GM06990 (cell line): ENCODE measurements around the gene ITPK1.
"Not testable (repeated sequence)": the region's sequence is repeated elsewhere in the genome, so short reads cannot be mapped to it uniquely, and the experiment has no call there.

Experiments used
- DNase-seq: peaks from one replicate; pipeline ENCODE4 v3.0.0-alpha.2; 2011; ENCODE audit not compliant: insufficient read length; ENCODE audit errors: extremely low read depth
- H3K27me3 ChIP-seq: replicated peaks from 2 replicates; pipeline ENCODE4 v1.6.0; 2011; ENCODE audit warnings: low read length; ENCODE audit not compliant: control insufficient read depth, insufficient read depth
- H3K36me3 ChIP-seq: 2 replicates; pipeline ENCODE4 v1.5.1; 2011; ENCODE audit warnings: low read length; ENCODE audit not compliant: control insufficient read depth, insufficient read depth
- H3K4me3 ChIP-seq: replicated peaks from 2 replicates; pipeline ENCODE4 v1.5.1; 2011; ENCODE audit warnings: low read depth, mild to moderate bottlenecking, control low read depth, low read length
- TF ChIP-seq, protein P1 (sequence below): IDR thresholded peaks from 2 replicates; pipeline ENCODE4 v1.5.1; 2011; ENCODE audit warnings: low read length, control low read depth, mild to moderate bottlenecking, inconsistent platforms; ENCODE audit not compliant: insufficient read depth, poor library complexity, severe bottlenecking

ITPK1 gene

DNA sequence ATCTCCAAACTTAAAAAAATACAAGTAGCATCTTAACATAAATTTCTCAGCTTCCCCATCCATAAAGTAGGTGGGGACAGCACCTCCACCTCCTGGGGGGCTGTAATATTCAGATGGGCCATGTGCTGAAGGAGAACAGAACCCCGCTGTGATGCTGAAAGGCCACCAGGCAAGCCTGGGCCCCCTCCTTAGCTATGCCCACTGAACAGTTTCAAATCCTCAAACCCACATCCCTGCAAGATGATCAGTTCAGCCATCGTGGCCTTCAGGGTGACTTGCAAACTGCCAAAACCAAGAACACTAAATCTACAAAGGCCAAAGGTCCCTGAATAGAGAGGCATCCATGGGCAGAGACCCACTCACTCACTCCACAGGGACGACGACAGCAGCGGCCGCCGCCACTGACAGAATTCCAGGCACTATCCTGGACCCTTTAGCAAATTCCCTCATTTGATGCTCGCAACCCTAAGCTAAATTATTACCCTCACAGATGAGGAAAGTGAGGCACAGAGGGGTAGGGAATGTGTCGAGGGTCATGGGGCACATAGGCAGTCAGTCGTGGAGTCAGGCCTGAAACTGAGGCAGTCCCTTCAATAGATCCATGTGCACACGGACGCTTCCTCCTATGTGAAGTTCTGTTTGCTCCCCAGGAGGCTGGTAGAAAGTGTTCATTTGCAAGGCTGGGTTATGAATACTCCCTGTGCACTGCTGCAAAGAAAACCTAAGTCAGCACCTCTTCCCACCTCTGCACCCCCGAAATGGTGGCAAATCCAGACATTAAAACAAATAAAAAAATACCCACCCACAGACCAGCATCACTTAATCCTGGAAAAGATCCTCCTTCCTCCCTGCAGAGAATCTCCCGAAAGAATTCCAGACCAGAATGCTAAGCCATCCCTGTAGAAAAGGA lies 5.9 kb downstream of the ITPK1 start:
- TF ChIP-seq, protein P1, sequence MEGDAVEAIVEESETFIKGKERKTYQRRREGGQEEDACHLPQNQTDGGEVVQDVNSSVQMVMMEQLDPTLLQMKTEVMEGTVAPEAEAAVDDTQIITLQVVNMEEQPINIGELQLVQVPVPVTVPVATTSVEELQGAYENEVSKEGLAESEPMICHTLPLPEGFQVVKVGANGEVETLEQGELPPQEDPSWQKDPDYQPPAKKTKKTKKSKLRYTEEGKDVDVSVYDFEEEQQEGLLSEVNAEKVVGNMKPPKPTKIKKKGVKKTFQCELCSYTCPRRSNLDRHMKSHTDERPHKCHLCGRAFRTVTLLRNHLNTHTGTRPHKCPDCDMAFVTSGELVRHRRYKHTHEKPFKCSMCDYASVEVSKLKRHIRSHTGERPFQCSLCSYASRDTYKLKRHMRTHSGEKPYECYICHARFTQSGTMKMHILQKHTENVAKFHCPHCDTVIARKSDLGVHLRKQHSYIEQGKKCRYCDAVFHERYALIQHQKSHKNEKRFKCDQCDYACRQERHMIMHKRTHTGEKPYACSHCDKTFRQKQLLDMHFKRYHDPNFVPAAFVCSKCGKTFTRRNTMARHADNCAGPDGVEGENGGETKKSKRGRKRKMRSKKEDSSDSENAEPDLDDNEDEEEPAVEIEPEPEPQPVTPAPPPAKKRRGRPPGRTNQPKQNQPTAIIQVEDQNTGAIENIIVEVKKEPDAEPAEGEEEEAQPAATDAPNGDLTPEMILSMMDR = no peak
- H3K36me3 ChIP-seq = no peaks in the 10 kb centered on the region
- H3K27me3 ChIP-seq = no peaks in the 10 kb centered on the region
- no peak for DNase-seq
- no peak overlapping the region for H3K4me3 ChIP-seq

DNA sequence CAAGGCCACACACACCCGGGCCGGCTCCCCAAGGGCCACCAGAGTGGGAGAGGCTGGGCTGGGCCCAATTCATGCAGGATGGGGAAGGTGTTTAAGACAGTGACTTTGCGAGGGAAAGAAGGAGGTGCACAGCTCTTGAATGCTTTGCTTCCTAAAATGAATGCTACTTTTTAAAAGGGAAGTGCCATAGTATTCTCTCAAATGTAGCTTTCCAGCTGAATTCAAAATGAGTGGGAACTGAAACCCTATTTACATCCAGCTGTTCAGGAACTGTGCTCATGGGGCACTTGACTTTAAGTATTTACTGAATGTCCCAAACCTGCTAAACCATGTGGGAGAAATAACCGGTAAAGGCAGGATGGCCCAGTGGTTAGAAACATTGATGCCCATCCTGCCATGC lies 7.6 kb downstream of the ITPK1 start:
- Histone ChIP-seq H3K36me3 (no peaks in the 10 kb centered on the region), H3K4me3 (no peak overlapping the region), H3K27me3 (no peaks in the 10 kb centered on the region)
- TF ChIP-seq, protein P1 = no peak
- no peak for DNase-seq

DNA sequence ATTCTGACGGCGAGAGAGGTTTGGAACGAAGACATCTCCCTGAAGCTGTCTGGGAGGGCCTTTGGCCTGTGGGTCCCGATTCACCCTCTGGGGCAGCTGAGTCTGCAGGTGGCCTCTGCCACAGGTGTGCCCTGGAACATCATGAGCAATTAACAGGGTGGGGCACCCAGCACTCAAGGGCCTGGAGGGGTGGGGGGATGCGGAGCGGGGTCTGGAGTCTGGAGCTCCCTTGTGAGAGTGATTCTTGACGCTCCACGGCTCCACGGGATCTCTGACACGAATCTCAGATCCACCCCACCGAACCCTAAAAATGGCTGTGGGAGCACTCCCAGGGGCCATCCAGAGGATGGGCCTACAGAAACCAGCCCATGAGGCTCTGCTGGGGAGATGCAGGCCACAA lies 8.3 kb downstream of the ITPK1 start:
- Histone ChIP-seq H3K36me3 (no peaks in the 10 kb centered on the region), H3K27me3 (no peaks in the 10 kb centered on the region), H3K4me3 (no peak overlapping the region)
- TF ChIP-seq, protein P1 = no peak
- DNase-seq = no peak

DNA sequence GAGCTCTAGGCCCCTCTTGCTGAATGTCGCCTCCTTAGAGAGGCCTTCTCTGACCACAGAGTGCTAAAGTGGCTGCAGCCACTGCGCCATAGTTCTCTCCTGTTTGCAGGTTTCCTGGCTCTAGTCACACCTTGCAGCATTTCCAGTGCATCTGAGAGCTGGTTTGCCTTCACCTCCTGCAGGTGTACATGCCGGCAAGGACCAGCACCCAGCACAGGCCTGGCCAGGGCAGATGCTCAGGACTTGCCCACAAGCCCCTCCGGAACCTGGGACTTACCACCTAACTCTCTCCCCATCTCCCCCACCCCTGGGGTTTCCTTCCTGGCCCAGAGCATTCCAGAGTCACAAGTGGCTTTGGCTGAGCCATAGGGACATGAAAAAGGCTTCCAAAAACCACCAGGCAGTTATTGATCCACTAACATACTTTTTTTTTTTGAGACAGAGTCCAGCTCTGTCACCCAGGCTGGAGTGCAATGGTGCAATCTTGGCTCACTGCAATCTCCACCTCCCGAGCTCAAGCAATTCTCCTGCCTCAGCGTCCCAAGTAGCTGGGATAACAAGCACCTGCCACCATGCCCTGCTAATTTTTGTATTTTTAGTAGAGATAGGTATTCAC lies 9.1 kb downstream of the ITPK1 start:
- Histone ChIP-seq H3K27me3 (no peaks in the 10 kb centered on the region), H3K36me3 (no peaks in the 10 kb centered on the region), H3K4me3 (no peak overlapping the region)
- no peak for DNase-seq
- TF ChIP-seq, protein P1 = no peak

DNA sequence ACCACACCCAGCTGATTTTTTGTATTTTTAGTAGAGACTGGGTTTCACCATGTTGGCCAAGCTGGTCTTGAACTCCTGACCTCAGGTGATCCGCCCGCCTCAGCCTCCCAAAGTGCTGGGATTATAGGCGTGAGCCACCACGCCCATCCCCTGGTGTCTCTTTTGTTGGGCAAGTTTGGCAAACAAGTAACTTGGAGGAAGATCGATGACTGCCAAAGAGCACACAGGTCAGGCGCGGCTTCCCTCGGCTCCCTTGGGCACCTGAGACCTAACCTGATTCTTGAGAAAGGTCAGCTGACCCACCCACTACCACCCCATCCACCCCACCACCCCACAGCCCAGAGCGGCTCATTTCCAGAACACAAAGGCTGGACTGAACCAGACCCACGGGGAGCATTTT lies 9.9 kb downstream of the ITPK1 start:
- not testable (repeated sequence) for DNase-seq, H3K4me3 ChIP-seq, H3K27me3 ChIP-seq, H3K36me3 ChIP-seq

DNA sequence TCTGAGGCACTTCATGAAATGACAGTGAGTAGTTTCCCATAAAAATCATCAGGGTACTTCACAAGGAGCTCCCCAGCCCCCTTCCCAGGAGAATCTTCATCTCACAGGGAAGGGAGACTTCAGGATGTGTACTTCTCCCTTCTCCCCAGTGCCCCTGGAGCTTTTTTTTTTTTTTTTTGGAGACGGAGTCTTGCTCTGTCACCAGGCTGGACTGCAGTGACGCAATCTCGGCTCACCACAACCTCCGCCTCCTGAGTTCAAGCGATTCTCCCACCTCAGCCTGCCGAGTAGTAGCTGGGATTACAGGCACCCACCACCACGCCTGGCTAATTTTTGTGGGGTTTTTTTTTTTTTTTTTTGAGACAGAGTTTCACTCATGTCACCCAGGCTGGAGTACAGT lies 10.4 kb downstream of the ITPK1 start:
- Histone ChIP-seq H3K4me3 (no peak overlapping the region), H3K36me3 (no peaks in the 10 kb centered on the region), H3K27me3 (no peaks in the 10 kb centered on the region)
- no peak for DNase-seq
- TF ChIP-seq, protein P1 = no peak
